Skin epidermis (tissue), 12 donors: ENCODE measurements around the gene PTGFRN.

Experiments used
- H3K27ac ChIP-seq, 21 experiments: fragments of 200-600 bp; sonication (generic) in 11 of 21; one replicate each; pipeline ENCODE4 v1.5.0; 2020; ENCODE audit warnings: mild to moderate bottlenecking in 3 of 21, inconsistent platforms in 2 of 21, moderate library complexity in 2 of 21
- H3K4me3 ChIP-seq, 7 experiments: fragments of 200-600 bp; sonication (generic) in 2 of 7; one replicate each; pipeline ENCODE4 v1.5.0; 2020; ENCODE audit warnings: inconsistent platforms in 2 of 7, mild to moderate bottlenecking in 2 of 7, moderate library complexity in 1 of 7

PTGFRN gene

DNA sequence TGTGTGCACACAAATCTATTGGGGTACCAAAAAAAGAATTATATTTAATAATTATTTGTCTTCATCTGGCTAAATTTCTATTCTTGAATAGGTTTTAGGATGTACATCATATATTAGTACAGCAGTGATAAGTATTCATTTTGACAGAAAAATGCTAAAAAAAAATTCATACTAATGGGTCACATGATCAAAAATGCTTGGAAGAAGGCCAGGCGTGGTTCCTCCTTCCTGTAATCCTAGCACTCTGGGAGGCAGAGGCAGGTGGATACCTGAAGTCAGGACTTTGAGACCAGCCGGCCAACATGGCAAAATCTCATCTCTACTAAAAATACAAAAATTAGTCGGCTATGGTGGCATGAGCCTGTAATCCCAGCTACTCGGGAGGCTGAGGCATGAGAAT is 26.9 kb upstream of the PTGFRN start:
- no peak overlapping the region for H3K4me3 ChIP-seq
- H3K27ac ChIP-seq, result peak overlapping the region in 18 of 21 experiments; percentile 26 to 88 (median 76)

DNA sequence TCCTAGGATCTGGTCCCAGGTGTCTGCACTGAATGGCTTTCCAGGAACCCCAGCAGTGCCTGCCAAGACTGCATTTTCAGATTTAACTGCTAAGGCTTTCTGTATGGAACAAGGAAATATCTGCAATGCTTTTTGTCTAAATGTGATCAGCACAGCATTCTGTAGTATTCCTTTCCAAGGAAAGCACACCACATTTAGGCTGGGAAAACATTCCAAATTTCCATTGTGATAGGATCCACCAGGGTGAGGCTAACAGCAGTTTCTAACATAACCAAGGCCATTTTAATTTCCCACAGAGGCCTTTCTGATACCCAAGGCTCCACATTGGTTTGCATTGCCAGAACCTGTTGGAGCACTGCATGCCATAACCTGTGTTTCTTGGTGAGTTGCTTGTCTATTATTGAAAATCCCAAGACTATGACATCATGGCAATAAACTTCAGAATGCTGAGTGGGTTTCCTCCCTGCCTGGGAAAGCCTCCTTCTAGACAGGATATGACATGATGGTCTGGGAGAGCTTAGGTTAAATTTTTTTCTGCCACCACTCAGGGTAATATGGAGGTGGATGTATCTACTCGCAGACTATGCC is 23.3 kb upstream of the PTGFRN start:
- H3K4me3 ChIP-seq, result no peak overlapping the region
- peak overlapping the region in 17 of 21 experiments; percentile 4 to 70 (median 54) for H3K27ac ChIP-seq

DNA sequence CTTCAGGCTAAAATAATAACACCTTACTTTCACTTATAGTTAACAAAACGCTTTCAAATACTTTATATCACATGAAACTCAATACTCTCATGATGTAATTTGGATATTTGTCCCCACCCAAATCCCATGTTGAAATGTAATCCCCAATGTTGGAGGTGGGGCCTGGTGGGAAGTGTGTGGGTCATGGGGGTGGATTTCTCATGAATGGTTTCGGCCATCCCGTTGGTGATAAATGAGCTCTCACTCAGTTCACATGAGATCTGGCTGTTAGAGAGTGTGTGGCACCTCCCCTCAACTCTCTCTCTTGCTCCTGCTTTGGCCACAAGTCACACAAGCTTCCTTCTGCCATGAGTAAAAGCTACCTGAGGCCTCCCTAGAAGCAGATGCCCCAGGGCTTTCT is 22.5 kb upstream of the PTGFRN start:
- Histone ChIP-seq H3K27ac (peak overlapping the region in 14 of 21 experiments; percentile 12 to 70 (median 53)), H3K4me3 (no peak overlapping the region)

DNA sequence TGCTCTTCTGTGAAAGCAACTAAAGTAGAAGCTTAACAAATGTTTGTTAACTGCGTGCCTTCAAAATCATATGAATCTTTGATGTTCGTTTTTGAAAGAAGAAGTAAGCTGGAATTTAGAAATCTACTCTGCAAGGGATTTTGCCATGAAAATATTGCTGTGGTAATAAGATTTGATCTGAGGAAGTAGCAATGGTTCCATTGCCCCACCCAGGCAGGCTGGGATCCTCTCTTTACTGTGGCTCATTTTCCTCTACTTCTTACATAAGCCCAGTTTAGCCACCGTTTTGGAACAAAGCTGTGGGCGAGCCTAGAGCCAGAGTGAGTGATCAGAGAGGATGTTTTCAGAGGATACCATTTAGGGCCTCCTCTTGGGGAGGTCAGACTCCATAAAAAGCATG is 20.3 kb upstream of the PTGFRN start:
- Histone ChIP-seq H3K27ac (peak overlapping the region in 2 of 21 experiments; percentile 6 to 26), H3K4me3 (no peak overlapping the region)

DNA sequence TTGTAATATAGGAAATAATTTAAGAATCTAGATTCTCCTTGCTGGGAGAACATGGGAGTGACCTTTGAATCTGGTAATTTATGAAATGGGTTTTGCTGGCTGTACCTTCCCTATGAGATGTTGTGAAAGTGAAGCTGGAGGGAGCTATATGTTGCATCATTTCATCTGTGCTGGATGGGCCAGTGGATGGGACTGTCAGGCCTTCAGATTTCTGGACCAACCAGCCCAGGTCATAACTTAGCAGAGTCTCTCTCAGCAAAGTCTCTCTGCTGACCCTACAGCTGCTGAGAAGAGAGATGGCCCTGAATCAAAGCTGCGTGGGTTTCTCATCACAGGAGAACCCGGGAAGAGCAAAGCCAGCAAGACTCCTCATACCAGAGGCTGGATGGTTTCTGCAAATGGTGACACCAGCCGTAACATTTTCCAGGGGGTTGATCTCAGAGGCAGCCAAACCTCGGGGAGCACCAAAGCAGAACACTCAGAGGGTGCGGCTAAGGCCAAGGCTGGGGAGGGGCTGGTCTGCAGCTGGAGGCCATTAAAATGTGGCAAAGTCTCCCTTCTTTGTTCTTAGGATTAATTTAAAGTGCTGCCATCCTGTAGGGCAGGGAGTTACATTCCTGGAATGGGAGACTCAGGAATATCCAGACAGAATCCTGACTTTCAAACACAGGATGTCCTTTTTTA is 18.2 kb upstream of the PTGFRN start:
- peak overlapping the region in 2 of 21 experiments; percentile 14 to 51 for H3K27ac ChIP-seq
- H3K4me3 ChIP-seq, result no peak overlapping the region

DNA sequence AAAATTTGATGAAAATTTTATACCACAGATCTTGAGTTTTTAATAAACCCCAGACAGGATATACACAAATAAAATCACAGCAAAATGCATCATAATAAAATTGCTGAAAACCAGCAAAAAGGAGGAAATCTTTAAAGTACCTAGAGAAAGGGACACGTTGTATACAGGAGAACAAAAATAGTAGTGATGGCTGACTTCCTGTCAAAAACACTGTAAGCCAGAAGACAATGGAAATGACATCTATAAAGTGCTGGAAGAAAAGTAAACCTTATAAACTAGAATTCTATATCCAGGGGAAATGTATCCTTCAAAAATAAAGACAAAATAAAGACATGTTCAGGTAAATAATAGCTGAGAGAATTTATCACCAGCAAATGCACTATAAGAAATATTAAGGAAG is 14.6 kb upstream of the PTGFRN start:
- no peak overlapping the region for H3K27ac ChIP-seq
- no peak overlapping the region for H3K4me3 ChIP-seq

DNA sequence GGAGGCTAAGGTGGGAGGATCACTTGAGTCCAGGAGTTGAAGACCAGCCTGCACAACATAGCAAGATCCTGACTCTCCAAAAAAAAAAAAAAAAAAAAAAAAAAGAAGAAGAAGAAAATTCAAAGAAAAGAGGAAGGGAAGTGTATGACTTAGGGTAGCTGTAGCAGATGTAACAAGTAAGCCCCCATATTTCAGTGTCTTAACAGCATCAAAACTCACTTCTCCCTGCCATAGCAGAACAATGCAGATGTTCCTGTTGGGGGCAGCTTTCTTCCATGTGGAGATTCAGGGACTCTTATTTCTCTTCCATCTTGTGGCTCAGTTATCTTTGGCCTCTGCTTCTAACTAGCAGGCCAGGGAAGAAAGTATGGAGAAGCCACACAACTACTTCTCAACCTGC is 10.2 kb upstream of the PTGFRN start:
- no peak overlapping the region for H3K27ac ChIP-seq
- no peak overlapping the region for H3K4me3 ChIP-seq

DNA sequence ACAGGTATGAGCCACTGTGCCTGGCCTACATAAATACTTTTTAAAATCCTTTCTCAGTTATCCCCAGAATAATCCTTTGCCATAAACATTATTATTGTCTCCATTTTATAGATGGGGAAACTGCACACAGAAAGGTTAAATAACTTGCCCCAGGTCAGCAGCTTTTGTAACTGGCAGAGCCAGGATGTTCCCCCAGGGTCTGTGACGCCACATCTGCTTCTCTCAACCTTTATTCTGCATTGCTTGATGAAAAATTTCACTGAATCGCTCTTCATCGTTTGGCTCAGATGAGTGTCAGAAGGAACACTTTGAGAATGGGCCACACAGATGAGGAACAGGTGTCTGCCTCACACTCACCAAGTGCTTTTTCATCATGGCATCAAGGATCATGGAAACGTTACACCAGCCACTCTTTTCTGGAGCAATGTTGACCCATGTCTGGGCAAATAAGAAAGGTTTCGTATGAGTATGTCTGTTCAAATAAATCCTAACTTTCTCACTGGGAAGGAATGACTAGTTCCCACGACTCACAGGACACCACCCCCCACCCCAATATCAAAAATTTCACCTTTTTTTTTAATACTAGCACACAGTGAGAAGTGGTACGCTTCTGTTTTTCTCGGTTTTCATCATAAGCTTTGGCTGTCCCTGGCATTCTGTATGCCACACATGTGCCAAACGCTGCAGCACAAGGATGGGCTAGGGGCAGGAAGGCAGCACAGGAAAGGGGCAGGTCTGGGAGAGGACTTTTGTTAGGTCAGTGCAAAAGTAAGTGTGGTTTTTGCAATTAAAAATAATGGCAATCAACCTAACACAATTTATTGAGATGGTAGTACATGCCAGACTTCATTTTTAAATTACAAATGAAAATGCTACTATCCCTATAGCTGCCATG is 9.0 kb upstream of the PTGFRN start:
- H3K4me3 ChIP-seq, result no peak overlapping the region

DNA sequence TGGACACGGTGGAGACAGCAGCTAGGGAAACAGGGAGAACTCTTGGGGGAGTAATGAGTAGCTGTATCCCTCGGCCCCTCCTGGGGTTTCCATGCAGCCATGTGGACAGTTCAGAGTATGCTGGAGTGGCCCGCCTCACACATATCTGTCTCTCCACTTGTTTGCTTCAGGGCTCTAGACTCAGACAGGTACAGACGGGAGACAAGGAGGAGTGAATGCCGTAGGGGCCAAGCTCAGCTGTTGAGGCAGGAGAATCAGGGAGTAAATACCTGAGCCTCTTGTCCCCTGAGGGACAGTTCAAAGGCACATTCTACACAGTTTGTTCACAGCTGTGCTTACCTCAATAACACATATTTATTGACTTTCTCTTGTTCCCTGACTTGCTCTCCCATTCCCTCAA is 7.7 kb upstream of the PTGFRN start:
- peak overlapping the region in 3 of 21 experiments; percentile 1 to 33 (median 7) for H3K27ac ChIP-seq
- no peak overlapping the region for H3K4me3 ChIP-seq

More for the DNA sequence above, 9.0 kb upstream of the PTGFRN start:
- H3K27ac ChIP-seq, result no peak overlapping the region

DNA sequence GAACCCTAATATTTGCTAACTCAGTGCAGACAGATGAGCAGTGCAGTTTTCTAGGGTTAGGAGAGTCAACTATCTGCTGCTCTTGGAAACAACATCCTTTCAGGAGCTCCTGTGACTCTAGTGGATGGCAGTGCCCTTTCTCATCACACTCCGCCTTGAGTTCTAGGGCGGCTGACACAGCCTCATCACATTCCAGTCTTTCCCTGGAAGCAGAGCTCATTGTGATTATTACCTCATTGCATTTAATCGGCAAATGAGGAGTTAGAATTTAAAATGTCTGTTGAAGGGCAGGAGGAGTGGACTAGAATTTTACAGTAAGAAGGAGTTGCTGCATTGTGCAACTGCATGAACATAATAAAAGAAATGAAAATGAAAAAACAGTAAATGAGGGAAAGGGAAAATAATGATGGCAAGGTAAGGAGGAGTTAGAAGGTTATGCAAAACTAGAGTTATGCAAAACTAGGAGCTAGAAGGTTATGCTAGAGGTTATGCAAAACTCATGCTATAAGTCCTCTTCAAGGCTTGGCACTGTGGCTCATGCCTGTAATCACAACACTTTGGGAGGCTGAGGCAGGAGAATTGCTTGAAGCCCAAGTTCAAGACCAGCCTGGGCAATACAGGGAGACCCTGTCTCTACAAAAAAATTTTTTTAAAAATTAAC is 6.9 kb upstream of the PTGFRN start:
- no peak overlapping the region for H3K4me3 ChIP-seq
- peak overlapping the region in 2 of 21 experiments; percentile 7 to 33 for H3K27ac ChIP-seq

DNA sequence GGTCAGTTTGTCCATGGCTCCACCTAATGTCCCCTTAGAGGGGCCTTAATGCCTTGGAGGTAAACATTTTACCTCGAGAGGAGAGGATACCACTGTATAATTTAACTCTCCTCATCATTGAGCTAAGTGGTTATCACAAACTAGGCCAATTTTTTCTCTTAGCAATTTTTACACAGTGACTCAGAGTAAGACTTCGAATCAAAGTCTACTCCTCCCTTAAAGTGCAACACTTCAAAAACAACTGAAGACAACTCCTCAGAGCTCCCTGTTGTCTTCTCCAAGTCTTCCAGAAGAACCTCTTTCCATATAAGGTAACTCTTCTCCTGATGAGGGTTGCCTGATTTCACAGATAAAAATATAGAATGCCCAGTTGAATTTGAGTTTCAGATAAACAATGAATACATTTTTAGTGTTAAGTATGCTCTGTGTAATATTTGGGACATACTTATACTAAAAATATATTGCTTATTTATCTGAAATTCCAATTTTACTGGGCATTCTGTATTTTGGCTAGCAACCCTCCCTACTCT is 4.9 kb upstream of the PTGFRN start:
- H3K27ac ChIP-seq, result no peak overlapping the region

DNA sequence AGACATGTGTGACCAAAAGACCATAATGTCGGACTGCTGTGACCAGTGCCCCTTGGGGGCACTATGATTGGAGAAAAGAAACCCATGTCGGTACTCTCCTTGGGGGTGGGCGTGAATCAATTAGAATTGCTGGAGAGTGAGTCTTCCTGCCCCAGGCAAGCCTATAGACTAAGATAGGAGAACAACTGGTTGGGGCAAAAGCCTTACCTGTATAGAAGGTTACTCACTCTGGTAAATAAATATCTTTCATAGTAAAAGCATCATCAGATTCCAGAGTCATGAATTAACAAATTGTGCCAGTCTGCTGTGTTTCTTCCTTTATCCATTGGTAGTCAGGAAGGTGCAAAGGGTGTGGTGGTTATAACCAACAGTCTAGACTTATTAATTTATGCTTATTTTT is 2.9 kb upstream of the PTGFRN start:
- H3K27ac ChIP-seq, result peak overlapping the region in 8 of 21 experiments; percentile 7 to 71 (median 58)
- H3K4me3 ChIP-seq, result no peak overlapping the region

More for the DNA sequence above, 4.9 kb upstream of the PTGFRN start:
- H3K4me3 ChIP-seq, result no peak overlapping the region

DNA sequence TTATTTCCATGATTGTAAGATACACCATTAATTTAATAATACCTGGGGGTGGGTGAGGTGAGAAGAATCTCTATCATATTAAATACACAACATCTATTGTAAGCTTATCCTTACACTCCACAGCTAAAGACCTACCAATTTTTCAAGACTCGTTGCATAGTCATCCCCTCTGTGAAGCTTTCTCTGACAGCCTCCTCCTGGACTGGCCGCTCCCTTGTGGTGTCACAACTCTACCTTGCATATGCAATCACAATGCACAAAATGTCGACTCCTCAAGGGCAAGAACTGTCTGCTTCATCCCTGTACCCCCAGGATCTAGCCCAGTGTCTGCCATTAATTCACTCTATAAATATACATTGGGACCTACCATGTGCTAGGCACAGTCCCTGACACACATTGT is 2.4 kb upstream of the PTGFRN start:
- H3K4me3 ChIP-seq, result no peak overlapping the region
- peak overlapping the region in 8 of 21 experiments; percentile 3 to 65 (median 39) for H3K27ac ChIP-seq

DNA sequence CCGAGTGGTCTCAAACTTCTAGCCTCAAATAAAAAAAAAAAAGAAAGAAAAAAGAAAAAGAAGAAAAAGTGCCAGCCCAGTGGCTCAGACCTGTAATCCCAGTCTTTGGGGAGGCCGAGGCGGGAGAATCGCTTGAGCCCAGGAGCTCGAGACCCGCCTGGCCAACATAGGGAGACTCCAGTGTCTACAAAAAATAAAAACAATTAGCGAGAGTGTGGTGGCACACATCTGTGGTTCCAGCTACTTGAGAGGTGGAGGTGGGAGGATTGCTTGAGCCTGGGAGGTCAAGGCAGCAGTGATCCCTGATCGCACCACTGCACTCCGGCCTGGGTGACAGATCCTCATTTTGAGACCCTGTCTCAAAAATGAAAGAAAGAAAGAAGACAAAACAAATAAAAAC is 1.4 kb upstream of the PTGFRN start:
- Histone ChIP-seq H3K4me3 (no peak overlapping the region), H3K27ac (peak overlapping the region in 1 of 21 experiments; percentile 92)

DNA sequence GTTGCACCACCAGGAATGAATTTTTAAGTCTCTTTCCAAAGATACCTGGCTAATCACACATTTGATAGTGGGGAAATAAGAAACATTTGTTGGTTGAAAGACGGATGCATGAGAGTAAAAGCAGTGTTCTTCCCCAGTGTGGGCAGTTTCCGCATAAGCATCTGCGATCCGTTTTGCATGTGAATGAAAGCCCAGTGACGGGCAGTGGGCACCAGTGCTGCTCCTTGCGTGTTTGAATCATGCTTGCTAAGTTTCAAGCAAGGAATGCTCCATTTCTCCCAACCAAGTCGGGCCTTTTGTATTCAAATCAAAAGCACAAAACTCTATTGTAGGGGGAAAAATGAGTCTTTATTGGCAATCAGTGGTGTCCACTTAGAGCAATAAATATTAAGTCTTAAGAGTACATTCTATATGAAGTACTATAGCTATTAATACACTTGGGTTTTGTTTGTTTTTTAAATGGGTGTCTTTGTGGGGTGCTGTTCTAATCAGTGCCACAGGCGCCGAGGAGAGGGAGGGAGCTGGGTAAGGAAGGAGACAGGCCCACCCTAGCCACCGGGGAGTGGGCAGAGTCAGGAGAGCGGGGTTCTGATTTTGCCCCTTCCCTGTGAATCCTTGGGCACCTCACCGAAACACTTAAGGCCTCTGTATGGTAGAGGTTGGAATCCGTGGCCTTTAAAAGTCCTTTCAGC is 750 bp upstream of the PTGFRN start:
- H3K27ac ChIP-seq, result peak overlapping the region in 20 of 21 experiments; percentile 79 to 96 (median 90)
- peak overlapping the region in 6 of 7 experiments; percentile 53 to 76 (median 66) for H3K4me3 ChIP-seq

DNA sequence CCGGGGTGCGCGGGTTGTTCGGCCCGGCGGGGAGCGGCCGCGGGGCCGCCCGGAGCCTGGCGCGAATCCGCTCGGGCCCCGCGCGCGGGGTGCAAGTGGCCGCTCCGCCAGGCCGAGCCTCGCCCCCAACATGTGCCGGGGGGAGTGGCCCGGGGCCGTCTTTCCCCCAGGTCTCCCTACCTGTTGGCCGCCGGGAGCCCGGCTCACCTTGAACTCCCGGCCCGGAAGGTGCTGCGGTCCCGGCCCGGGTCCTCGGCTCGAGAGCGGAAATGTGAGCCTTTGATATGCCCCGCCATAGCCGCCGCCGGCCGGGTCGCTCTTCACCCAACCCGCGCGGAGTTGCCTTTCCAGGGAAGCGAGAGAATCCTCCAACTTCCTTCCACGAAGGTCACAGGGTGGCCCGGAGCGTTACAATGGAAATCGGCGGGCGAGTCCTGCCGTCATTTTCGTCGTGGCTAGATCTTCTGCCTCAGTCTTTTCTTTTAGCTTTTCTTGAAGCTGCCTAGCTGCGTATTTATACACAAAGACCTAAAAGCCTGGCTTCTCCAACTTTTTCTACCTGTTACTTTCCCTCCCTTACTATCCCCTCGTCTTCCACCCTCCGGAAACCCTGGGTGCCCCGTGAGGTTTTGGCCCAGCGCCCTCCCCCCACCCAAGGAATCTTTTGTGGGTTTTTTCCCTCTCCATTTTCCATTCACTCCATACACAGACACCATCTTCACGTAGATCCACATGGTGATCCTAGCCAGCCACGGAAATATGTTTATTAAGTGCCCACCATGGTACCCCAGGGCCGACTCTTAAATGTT is 867 bp downstream of the PTGFRN start:
- peak overlapping the region; percentile 68 to 96 (median 90) for H3K27ac ChIP-seq

DNA sequence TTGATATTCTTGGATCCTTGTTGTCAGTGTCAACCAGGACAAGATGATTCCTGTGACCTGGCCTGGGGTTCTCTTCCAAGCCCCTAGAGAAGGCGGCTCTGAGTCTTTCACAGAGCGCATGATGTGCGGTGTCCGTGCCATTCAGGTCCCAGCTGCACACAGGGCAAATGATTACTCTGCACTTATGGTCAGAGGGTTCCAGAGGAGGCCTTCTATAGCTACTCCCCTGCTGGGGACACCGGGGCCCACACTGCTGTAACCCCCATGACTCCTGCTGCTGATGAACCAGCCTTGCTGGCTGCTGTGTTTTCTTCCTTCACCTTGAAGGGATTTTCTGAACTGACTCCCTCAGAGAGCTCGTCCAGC is 1.5 kb downstream of the PTGFRN start:
- peak overlapping the region; percentile 53 to 76 (median 65) for H3K4me3 ChIP-seq
- peak overlapping the region in 20 of 21 experiments; percentile 79 to 96 (median 90) for H3K27ac ChIP-seq

More for the DNA sequence above, 867 bp downstream of the PTGFRN start:
- H3K4me3 ChIP-seq, result peak overlapping the region; percentile 53 to 76 (median 65)
